RPMI8226 (cell line): ENCODE data around the gene KIAA0513.
A peak's percentile ranks its signal among the peaks of the same experiment; 100 is the strongest.
"Not testable (repeated sequence)": the region's sequence is repeated elsewhere in the genome, so short reads cannot be mapped to it uniquely, and the experiment has no call there.

ENCODE experiments used
- DNase-seq: peaks from one replicate; pipeline ENCODE4 v3.0.0-alpha.2; 2015

Gene KIAA0513

GRCh38 chr16:85051683-85052082, 24.1 kb downstream of the KIAA0513 start:
- no peak for DNase-seq

- DNase-seq, result no peak
Observed at GRCh38 chr16:85052536-85052935, 24.9 kb downstream of the KIAA0513 start.

- DNase-seq, result not testable (repeated sequence)
Observed at GRCh38 chr16:85054321-85054720, 26.7 kb downstream of the KIAA0513 start.

- no peak for DNase-seq
Observed at GRCh38 chr16:85054948-85055492, 27.4 kb downstream of the KIAA0513 start.

GRCh38 chr16:85055493-85056210, 28.1 kb downstream of the KIAA0513 start:
- DNase-seq, result peak; percentile 58

- no peak for DNase-seq
Observed at GRCh38 chr16:85056211-85056748, 28.7 kb downstream of the KIAA0513 start.

GRCh38 chr16:85057212-85057889, 29.8 kb downstream of the KIAA0513 start:
- peak; percentile 38 for DNase-seq

- DNase-seq, result no peak
Observed at GRCh38 chr16:85057948-85058347, 30.4 kb downstream of the KIAA0513 start.

- no peak for DNase-seq
Observed at GRCh38 chr16:85058909-85059308, 31.3 kb downstream of the KIAA0513 start.

GRCh38 chr16:85061566-85061965, 34.0 kb downstream of the KIAA0513 start:
- DNase-seq, result no peak

- DNase-seq, result no peak
Observed at GRCh38 chr16:85062323-85062722, 34.7 kb downstream of the KIAA0513 start.

GRCh38 chr16:85062845-85063244, 35.2 kb downstream of the KIAA0513 start:
- DNase-seq, result no peak

GRCh38 chr16:85064186-85064585, 36.6 kb downstream of the KIAA0513 start:
- no peak for DNase-seq

- no peak for DNase-seq
Observed at GRCh38 chr16:85065099-85065498, 37.5 kb downstream of the KIAA0513 start.

GRCh38 chr16:85066346-85066885, 38.8 kb downstream of the KIAA0513 start:
- no peak for DNase-seq

GRCh38 chr16:85067024-85067423, 39.4 kb downstream of the KIAA0513 start:
- DNase-seq, result no peak

- no peak for DNase-seq
Observed at GRCh38 chr16:85067426-85067825, 39.8 kb downstream of the KIAA0513 start.

GRCh38 chr16:85068746-85069145, 41.2 kb downstream of the KIAA0513 start:
- no peak for DNase-seq

- DNase-seq, result no peak
Observed at GRCh38 chr16:85069171-85069570, 41.6 kb downstream of the KIAA0513 start.

- DNase-seq, result no peak
Observed at GRCh38 chr16:85072076-85072860, 44.7 kb downstream of the KIAA0513 start.

GRCh38 chr16:85072947-85073346, 45.4 kb downstream of the KIAA0513 start:
- DNase-seq, result no peak

- no peak for DNase-seq
Observed at GRCh38 chr16:85074225-85074914, 46.8 kb downstream of the KIAA0513 start.
